Stimulated activated naive CD8-positive, alpha-beta T cell treated with anti-CD3 and anti-CD28 coated beads, Interleukin-15, Interleukin-2, amounts not matched to agents 100 U/mL and 50 U/mL, for 24 hours (primary cell): ENCODE results near the gene MYT1.
"Not testable (repeated sequence)": the region's sequence is repeated elsewhere in the genome, so short reads cannot be mapped to it uniquely, and the experiment has no call there.

Experiments used
- ATAC-seq: fragments of 150-1000 bp; cut with Tn5 transposase; one replicate; pipeline ENCODE4 v1.10.0; 2021
- DNase-seq: peaks from one replicate; pipeline ENCODE4 v3.0.0; 2021

Gene MYT1

GRCh38 chr20:64164123-64164836 is at the start of gene MYT1:
Gene MYT1 (plus strand): TSS chr20:64164452. CDS start chr20:64198862, 34,410 bp downstream.
- no peak for DNase-seq
- ATAC-seq: no peak

DNA sequence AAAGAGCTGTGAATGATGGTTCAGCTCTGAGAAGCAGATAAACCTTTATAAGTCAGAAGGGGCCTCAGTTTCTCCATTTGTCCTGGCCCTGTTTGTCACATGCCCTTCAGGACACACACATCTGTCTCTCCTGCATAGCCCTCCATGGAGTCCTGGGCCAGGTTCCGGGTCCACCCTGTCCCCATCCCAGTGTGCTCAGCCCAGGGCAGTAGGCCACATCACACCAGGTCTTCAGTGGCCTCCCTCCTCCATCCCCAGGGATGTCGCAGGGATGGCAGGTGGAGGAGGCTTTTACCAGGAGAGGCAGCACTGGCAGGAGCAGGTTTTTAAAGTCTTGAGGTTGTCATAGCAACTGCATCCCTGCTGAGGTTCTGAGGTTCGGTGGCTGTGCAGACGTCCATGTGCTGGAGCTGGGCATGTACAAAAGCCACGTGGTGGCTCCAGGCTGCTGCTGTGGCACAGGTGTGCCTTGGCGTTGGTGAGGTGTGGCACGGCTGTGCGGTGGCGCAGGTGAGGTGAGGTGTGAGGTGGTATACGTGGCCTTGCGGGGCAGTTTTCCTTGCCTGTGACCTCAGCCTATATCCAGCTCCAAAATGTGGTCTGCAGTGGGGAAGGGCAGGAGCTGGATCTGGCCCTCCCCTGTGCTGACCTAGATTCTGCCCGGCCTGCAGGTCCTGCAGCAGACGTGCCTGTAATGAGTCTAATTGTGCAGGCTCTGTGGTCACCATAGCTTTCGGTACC is 48.9 kb upstream of the MYT1 start:
- DNase-seq: no peak
- no peak for ATAC-seq

GRCh38 chr20:64116016-64116415 is 48.2 kb upstream of the MYT1 start:
- DNase-seq: no peak
- no peak for ATAC-seq

- DNase-seq: no peak
- no peak for ATAC-seq
Measured at GRCh38 chr20:64116541-64117431, 47.5 kb upstream of the MYT1 start.

GRCh38 chr20:64117432-64117777 is 46.8 kb upstream of the MYT1 start:
- not testable (repeated sequence) for DNase-seq, ATAC-seq

DNA sequence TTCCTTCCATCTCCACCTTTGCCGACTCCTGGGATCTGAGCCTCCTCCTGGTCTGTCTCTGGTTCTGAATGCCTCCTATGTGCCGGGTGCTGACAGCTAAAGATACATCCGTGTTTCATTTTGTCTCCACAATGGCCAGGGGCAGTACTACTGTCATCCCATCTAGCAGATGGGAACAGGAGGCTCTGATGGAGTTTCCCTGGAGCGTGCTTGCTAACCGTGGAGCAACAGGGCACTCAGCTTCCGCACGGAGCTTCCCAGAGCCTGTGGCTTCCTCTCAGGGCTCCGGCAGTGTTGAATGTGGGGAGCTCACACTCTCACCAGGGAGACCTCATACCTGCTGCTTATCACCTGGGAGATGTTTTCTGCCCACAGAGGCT is 45.0 kb upstream of the MYT1 start:
- ATAC-seq (no peak), DNase-seq (no peak)

- no peak for DNase-seq
Measured at GRCh38 chr20:64119681-64120341, 44.4 kb upstream of the MYT1 start.

DNA sequence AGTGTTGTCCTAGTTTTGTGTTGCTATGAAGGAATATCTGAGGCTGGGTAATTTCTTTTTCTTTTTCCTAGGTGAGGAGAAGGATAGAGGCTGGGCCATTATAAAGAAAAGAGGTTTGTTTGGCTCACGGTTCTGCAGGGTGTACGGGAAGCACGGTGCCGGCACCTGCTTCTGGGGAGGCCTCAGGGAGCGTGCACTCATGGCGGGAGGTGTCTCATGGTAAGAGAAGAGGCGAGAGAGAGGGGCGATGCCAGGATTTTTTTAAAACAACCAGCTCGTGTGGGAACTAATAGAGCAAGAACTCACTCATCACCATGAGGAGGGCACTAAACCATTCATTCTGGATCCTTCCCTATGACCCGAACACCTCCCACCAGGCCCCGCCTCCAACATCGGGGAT is 42.7 kb upstream of the MYT1 start:
- no peak for DNase-seq
- ATAC-seq: no peak

More at GRCh38 chr20:64119681-64120341, 44.4 kb upstream of the MYT1 start:
- ATAC-seq: no peak

GRCh38 chr20:64122927-64123326 is 41.3 kb upstream of the MYT1 start:
- ATAC-seq, DNase-seq: not testable (repeated sequence)

DNA sequence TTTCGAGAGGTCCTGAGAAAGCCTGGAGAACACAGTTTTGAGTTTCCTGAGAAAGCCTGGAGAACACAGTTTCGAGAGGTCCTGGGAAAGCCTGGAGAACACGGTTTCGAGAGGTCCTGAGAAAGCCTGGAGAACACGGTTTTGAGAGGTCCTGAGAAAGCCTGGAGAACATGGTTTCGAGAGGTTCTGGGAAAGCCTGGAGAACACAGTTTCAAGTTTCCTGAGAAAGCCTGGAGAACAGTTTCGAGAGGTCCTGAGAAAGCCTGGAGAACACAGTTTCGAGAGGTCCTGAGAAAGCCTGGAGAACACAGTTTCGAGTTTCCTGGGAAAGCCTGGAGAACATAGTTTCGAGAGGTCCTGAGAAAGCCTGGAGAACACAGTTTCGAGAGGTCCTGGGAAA is 40.7 kb upstream of the MYT1 start:
- ATAC-seq, DNase-seq: not testable (repeated sequence)

DNA sequence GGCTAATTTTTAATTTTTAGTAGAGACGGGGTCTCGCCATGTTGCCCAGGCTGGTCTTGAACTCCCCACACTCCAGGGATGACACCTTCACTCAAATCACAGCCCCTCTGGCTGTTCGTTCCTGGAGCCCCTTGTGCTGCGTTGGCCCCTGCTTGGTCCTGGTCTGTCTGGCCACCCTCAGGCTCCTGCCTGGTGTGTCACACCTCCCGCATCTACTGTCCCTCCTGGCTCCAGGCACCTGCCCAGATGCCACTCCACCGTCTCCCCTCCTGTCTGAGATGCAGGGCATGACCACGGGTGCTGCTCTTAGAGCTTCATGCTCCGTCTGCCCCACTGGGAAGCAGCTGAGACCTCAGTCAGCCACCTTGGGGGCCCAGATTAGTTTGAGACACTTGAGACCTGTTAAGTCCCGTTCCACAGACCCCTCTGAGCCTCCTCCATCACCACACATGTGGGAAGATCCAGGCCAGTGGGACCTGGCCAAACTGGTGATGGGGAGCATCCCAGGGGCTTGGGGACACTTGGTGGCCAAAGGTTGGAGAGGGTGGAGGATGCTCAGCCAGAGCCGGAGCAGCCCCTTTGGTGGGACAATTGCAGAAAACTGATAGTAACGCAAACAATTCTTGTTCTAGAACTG is 35.0 kb upstream of the MYT1 start:
- ATAC-seq: no peak
- DNase-seq: no peak

DNA sequence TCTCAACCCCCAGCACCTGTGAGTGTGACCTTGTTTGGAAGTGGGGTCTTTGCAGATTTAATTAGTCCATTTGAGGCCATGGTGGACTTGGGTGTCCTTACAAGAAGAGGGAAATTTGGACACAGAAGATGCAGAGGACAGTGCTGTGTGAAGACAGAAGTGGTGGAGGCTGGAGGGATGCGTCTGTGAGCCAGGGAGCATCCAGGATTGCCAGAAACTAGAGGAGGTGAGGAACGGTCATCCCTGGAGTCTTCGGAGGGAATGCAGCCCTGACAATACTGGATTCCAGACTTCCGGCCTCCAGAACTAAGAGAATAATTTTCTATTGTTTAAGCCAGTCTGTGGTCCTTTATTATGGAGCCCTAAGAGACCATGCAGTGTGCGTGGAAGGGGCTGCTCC is 34.0 kb upstream of the MYT1 start:
- ATAC-seq (no peak), DNase-seq (no peak)

DNA sequence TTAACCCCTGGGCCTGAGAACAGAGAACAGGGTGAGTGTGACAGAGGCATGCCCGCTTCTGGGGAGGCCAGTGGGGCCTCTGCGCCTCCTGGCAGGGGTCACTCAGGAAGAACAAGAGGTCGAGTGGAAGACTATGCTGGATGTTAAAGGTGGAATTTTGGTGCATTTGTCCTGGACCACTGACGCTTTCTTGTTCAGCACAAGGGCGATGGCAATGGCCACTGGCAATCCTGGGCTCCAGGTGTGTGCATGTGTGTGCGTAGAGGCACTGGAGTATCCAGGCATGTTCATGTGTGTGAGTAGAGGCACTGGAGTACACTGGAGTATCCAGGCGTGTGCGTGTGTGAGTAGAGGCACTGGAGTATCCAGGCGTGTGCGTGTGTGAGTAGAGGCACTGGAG is 33.4 kb upstream of the MYT1 start:
- ATAC-seq (no peak), DNase-seq (no peak)

GRCh38 chr20:64131406-64131805 is 32.8 kb upstream of the MYT1 start:
- ATAC-seq (peak; percentile 55), DNase-seq (no peak)

DNA sequence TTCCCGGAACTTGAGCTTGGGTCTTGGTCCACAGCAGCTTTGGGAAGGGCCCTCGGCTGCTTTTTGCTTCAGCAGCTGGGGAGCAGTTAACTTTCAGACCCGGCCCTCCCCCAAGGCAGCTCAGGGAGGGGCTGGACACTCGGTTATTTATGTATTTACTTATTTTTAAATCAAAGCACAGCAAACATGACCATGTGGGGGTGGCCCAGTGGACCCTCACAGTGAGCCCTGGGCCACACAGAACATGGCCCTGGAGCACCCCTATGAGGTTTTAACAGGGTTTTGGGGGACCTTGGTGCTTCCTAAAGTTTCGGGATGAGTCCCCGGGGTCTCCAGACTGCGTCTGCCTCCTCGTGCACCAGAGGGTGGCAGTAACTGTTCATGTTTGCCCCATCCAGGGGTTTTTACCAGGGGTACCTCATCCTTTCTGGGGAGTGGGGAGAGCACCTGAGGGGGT is 30.3 kb upstream of the MYT1 start:
- DNase-seq: no peak
- ATAC-seq: no peak

DNA sequence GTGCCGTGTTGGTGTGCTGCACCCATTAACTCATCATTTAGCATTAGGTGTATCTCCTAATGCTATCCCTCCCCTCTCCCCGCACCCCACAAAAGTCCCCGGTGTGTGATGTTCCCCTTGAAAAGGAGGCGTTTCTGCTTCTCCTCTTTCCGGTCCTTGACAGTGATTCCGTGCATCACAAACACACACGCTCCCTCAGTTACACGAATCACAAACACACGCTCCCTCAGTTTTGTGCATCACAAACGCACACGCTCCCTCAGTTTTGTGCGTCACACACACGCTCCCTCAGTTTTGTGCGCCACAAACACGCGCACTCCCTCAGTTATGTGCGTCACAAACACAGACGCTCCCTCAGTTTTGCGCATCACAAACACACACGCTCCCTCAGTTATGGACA is 29.5 kb upstream of the MYT1 start:
- DNase-seq, ATAC-seq: not testable (repeated sequence)

DNA sequence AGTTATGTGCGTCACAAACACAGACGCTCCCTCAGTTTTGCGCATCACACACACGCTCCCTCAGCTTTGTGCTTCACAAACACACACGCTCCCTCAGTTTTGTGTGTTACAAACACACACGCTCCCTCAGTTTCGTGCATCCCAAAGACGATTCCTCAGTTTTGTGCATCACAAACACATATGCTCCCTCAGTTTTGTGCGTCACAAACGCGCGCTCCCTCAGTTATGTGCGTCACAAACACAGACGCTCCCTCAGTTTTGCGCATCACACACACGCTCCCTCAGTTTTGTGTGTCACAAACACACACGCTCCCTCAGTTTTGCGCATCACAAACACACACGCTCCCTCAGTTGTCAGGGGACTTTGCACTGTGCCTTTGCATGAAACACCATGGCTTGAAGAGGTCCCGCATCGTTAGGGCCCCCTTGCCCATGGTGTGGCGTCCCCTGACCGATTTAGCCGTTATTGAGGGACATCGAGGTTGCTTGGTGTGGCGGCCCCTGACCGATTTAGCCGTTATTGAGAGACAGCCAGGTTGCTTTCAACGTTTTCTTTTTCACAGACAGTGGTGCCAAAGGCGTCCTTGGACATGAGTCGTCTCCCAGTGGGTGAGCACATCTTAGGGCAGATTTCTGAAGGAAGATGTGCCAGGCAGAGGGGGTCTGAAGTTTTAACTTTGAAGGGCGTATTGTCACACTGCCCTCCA is 28.1 kb upstream of the MYT1 start:
- ATAC-seq: no peak
- no peak for DNase-seq

DNA sequence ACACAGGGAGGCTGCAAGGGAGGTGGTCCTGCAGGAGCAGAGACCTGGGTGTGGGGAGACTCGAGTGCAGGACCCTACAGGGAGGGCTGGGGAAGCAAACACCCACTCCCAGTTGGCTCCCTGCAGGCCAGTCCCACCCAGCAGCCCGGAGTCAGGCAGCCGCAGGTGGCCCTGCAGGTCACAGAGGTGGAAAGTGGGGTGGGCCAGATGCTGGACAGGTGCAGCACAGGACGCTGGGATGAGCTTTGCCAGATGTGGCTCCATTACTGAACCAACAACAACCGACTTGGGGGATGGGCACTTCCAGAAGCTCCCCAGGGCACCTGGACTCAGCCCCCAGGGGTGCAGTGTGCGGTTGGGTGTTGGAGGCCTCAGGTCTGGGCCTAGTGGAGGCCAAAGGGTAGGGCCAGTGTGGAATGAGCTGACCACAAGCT is 26.6 kb upstream of the MYT1 start:
- DNase-seq (no peak), ATAC-seq (no peak)

DNA sequence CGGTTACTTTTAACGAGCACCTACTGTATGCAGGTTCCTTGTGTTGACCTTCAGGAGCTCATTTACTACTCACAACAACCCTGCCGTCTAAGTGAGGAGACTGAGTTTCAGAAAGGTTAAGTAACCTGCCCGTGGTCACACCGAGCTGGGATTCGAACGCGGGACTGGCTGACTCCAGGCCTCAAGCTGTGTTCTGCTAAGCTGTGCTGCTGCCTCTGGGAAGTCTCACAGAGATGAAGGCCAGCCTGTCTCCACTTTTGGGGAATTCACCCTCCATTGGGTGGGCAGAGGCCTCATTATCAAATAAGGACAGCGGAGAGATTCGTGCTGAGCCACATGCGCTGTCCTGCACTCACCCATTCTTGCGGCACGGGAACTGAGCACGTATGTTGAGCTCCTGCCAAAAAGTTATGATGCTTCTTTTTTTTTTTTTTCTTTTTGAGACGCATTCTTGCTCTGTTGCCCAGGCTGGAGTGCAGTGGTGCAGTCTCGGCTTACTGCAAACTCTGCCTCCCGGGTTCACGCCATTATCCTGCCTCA is 25.9 kb upstream of the MYT1 start:
- DNase-seq: no peak
- ATAC-seq: no peak

- no peak for ATAC-seq
- no peak for DNase-seq
Measured at GRCh38 chr20:64139199-64140060, 24.8 kb upstream of the MYT1 start.
